ENCODE measurements around the gene ARHGEF33.

GRCh38 chr2:39018638-39019037 lies 129.0 kb downstream of the ARHGEF33 start:
- TF ChIP-seq CTCF (conservative IDR thresholded peaks at IDR 0.05; ENCODE audit: low read depth, low read length), result no peak
- no peak for TF ChIP-seq EZH2phosphoT487 (IDR thresholded peaks at IDR 0.05; ENCODE audit: borderline replicate concordance, low read length)
- TF ChIP-seq EZH2 (IDR thresholded peaks at IDR 0.05; ENCODE audit: low read length, unreplicated experiment), result no peak

All from PC-3 (cell line).